Measurements from ENCODE around the gene GPBP1. TPM values are rescaled to one million over a fixed set of nuclear protein-coding genes. Genes with fewer than 3 reads are reported as not detected.

The GPBP1 gene
- total RNA-seq, 6 donors from 2014 or later = 50.0 to 131 (median 55.3) TPM

DNA sequence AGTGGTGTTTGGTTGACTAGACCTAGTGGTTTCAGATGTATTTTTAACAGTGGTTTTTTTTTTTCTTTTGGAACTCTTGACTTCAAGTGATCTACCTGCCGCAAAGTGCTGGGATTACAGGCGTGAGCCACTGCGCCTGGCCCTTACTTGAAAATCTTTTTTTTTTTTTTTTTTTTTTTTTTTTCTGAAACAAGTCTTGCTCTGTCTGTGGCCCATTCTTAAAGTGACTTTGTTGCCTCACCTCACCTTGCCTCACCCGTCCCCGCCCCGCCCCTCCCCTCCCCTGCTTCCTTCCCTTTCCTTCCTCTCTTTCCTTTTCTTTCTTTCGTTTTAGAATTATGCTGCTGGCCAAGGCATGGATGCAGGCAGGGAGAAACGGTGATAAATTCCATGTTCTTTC lies 26.0 kb downstream of the GPBP1 start:
- Histone ChIP-seq H3K27ac (peak overlapping the region in 2 of 4 donors; percentile 40 to 66), H3K4me3 (no peak overlapping the region), H3K9me3 (no peaks in the 10 kb centered on the region), H3K4me1 (peaks cover 20 to 45% (median 33%) of the 10 kb centered on the region in 4 donors), H3K36me3 (peaks cover 0 to 6% (median 2%) of the 10 kb centered on the region in 4 donors), H3K27me3 (no peaks in the 10 kb centered on the region)
- TF ChIP-seq EP300 (IDR thresholded peaks at IDR 0.05) = no peak
- TF ChIP-seq, protein P1, sequence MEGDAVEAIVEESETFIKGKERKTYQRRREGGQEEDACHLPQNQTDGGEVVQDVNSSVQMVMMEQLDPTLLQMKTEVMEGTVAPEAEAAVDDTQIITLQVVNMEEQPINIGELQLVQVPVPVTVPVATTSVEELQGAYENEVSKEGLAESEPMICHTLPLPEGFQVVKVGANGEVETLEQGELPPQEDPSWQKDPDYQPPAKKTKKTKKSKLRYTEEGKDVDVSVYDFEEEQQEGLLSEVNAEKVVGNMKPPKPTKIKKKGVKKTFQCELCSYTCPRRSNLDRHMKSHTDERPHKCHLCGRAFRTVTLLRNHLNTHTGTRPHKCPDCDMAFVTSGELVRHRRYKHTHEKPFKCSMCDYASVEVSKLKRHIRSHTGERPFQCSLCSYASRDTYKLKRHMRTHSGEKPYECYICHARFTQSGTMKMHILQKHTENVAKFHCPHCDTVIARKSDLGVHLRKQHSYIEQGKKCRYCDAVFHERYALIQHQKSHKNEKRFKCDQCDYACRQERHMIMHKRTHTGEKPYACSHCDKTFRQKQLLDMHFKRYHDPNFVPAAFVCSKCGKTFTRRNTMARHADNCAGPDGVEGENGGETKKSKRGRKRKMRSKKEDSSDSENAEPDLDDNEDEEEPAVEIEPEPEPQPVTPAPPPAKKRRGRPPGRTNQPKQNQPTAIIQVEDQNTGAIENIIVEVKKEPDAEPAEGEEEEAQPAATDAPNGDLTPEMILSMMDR (IDR thresholded peaks at IDR 0.05) = no peak
- TF ChIP-seq POLR2A (IDR thresholded peaks at IDR 0.05) = no peak
- TF ChIP-seq POLR2AphosphoS5 (IDR thresholded peaks at IDR 0.05) = no peak
- ATAC-seq (ENCODE audit: low FRiP score in 2 of 2) = peak; percentile 24 to 37
- WGBS, 2 donors = 32 to 33% methylated on average over 7 to 8 of the region's 8 CpGs
- DNase-seq = peak in 1 of 2 donors; percentile 46

DNA sequence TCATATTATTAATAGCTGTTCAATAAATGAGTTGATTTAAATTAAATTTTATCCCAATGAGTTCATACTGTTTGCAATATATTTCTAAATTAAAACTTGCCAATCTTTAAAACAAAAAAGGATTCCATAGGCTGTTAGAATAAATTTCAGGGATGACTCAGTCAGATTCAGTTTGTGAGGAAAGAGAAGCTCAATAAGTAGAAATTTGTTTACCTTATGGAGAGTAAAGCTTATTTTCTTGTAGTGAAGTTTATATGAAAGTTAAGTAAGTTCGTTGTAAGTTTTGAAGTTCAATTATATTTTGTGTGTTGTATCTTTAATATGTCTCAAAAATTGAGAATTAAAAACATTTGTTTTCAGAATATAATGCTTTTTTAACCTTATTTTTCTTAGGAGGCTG lies 29.0 kb downstream of the GPBP1 start:
- Histone ChIP-seq H3K4me3 (no peak overlapping the region), H3K9me3 (no peaks in the 10 kb centered on the region), H3K4me1 (peaks cover 26 to 65% (median 46%) of the 10 kb centered on the region in 4 donors), H3K27me3 (no peaks in the 10 kb centered on the region), H3K36me3 (peaks cover 0 to 4% (median 0%) of the 10 kb centered on the region in 4 donors), H3K27ac (no peak overlapping the region)
- WGBS, 2 donors = 69 to 84% methylated on average over 1 of the region's 1 CpG
- DNase-seq (no peak), ATAC-seq (ENCODE audit: low FRiP score in 2 of 2) (no peak)
- TF ChIP-seq, protein P1 (IDR thresholded peaks at IDR 0.05) = no peak
- TF ChIP-seq POLR2AphosphoS5 (IDR thresholded peaks at IDR 0.05) (no peak), POLR2A (IDR thresholded peaks at IDR 0.05) (no peak), EP300 (IDR thresholded peaks at IDR 0.05) (no peak)

DNA sequence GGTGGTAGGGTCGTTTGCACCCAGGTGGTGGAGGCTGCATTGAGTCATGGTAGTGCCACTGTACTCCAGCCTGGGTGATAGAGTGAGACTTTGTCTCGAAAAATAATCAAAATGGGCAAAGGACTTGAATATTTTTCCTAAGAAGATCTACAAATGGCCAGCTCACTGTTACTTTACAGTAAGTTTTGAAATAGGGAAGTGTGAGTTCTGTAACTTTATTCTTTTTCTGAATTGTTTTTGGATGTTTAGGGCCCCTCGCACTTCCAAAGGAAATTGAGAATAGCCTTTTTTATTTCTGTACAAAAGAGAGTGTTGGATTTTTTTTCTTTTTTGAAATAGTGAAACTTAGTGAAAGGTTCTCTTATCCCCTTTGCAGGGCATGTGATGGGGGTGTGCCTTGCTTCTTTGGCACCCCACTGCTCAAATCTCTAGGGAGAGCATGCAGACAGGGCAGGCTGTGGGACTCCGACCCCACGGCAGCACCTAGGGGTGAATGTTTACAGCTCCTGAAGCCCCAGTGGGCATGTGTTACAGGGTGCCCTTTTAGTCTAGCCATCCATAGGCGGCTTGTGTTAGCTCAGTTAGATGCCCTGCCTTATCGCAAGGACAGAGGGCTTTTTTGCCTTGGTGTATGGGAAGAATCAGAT lies 33.3 kb downstream of the GPBP1 start:
- no peaks in the 10 kb centered on the region for H3K9me3 ChIP-seq
- H3K36me3 ChIP-seq = peaks cover 0 to 4% (median 0%) of the 10 kb centered on the region in 4 donors
- H3K27me3 ChIP-seq = no peaks in the 10 kb centered on the region
- ATAC-seq (ENCODE audit: low FRiP score in 2 of 2) (no peak), DNase-seq (no peak)
- H3K4me1 ChIP-seq = peaks cover 12 to 57% (median 25%) of the 10 kb centered on the region in 4 donors
- 77 to 83% methylated on average over 7 of the region's 7 CpGs for WGBS, 2 donors
- no peak overlapping the region for H3K27ac ChIP-seq
- no peak overlapping the region for H3K4me3 ChIP-seq
- TF ChIP-seq POLR2AphosphoS5 (IDR thresholded peaks at IDR 0.05) (no peak), POLR2A (IDR thresholded peaks at IDR 0.05) (no peak), EP300 (IDR thresholded peaks at IDR 0.05) (no peak)
- TF ChIP-seq, protein P1 (IDR thresholded peaks at IDR 0.05) = no peak

DNA sequence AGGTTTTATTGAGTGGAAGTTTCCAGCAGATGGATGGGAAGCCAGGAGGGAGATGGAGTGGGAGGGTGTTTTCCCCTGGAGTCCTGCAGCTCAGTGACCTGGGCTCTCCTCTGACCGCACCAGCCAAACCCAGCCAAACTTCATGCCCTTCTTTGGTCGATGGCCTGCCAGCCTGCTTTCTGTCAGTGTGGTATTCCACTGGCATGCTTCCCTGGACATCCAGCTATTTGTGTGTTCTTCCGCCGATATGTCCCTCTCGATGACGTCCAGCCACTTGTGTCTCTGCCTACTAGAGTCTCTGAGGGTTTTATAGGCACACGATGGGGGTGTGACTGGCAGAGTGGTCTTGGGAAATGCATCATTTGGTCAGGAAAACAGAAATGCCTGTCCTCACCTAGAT lies 33.8 kb downstream of the GPBP1 start:
- Histone ChIP-seq H3K4me3 (no peak overlapping the region), H3K27me3 (no peaks in the 10 kb centered on the region), H3K9me3 (no peaks in the 10 kb centered on the region), H3K36me3 (peaks cover 0 to 4% (median 0%) of the 10 kb centered on the region in 4 donors), H3K4me1 (peaks cover 7 to 52% (median 23%) of the 10 kb centered on the region in 4 donors), H3K27ac (no peak overlapping the region)
- WGBS, 2 donors = 96 to 100% methylated on average over 7 of the region's 7 CpGs
- TF ChIP-seq POLR2AphosphoS5 (IDR thresholded peaks at IDR 0.05) (no peak), EP300 (IDR thresholded peaks at IDR 0.05) (no peak), POLR2A (IDR thresholded peaks at IDR 0.05) (no peak)
- TF ChIP-seq, protein P1 (IDR thresholded peaks at IDR 0.05) = no peak
- no peak for DNase-seq
- ATAC-seq (ENCODE audit: low FRiP score in 2 of 2) = no peak
